ENCODE measurements around the gene ZNF84. TPM values are rescaled to one million over a fixed set of nuclear protein-coding genes. Genes with fewer than 3 reads are reported as not detected.
A peak's percentile ranks its signal among the peaks of the same experiment; 100 is the strongest.

Gene ZNF84
- total and polyA plus RNA-seq, 9 of the 15 experiments (the other 6 are each of a cell fraction or from before 2014, with no cell fraction given), result 8.8 to 24.3 (median 12.1) TPM

GRCh38 chr12:133038118-133038709, 905 bp downstream of the ZNF84 start (continued):
- no peak for TF ChIP-seq MTA2 (IDR thresholded peaks at IDR 0.05; ENCODE audit: low read depth)
- TF ChIP-seq HDAC2 (IDR thresholded peaks at IDR 0.05), result no peak
- TF ChIP-seq SRF (CRISPR knock-in tag; IDR thresholded peaks at IDR 0.05), result no peak
- TF ChIP-seq ZBTB26 (CRISPR knock-in tag; IDR thresholded peaks at IDR 0.05), result no peak
- no peak for TF ChIP-seq ERF (CRISPR knock-in tag; IDR thresholded peaks at IDR 0.05)
- TF ChIP-seq RBM25 (IDR thresholded peaks at IDR 0.05; ENCODE audit: low read depth, low read length, severe bottlenecking), result peak; percentile 44
- no peak for TF ChIP-seq TFAP4 (CRISPR knock-in tag; IDR thresholded peaks at IDR 0.05; ENCODE audit: borderline replicate concordance)
- TF ChIP-seq ZNF407 (IDR thresholded peaks at IDR 0.05; ENCODE audit: low read depth), result no peak
- TF ChIP-seq BCOR (IDR thresholded peaks at IDR 0.05), result peak; percentile 34; the same call in 1 of the 2 replicates
- TF ChIP-seq NCOA4 (IDR thresholded peaks at IDR 0.05; ENCODE audit: partially characterized antibody), result no peak
- TF ChIP-seq ETV5 (CRISPR knock-in tag; IDR thresholded peaks at IDR 0.05; ENCODE audit: low read depth), result no peak

All from K562 (cell line).